Measurements from ENCODE around the gene HMCES.

The HMCES gene

DNA sequence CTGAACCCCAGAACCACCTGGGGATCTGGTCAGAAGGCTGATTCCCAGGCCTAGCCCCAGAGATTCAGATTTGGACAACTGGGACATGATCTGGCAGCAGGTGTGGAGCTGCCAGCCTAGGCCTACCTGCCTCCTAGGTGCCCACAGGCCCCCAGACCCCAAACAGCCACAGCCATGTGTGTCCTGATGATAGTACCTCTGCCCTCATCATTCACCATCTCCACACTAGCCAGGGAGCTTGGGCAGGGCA is 34.7 kb downstream of the HMCES start:
- TF ChIP-seq TAF1 (IDR thresholded peaks at IDR 0.05; ENCODE audit: low read depth) (no peak), NFIC (IDR thresholded peaks at IDR 0.05) (no peak), TEAD4 (IDR thresholded peaks at IDR 0.05) (no peak), CREB1 (IDR thresholded peaks at IDR 0.05; ENCODE audit: low read depth) (no peak), USF1 (IDR thresholded peaks at IDR 0.05) (no peak), ZBTB7A (IDR thresholded peaks at IDR 0.05; ENCODE audit: low read depth) (no peak), TCF12 (IDR thresholded peaks at IDR 0.05; ENCODE audit: low read depth) (no peak), MAX (IDR thresholded peaks at IDR 0.05) (no peak), YY1 (IDR thresholded peaks at IDR 0.05; ENCODE audit: low read depth) (no peak)

DNA sequence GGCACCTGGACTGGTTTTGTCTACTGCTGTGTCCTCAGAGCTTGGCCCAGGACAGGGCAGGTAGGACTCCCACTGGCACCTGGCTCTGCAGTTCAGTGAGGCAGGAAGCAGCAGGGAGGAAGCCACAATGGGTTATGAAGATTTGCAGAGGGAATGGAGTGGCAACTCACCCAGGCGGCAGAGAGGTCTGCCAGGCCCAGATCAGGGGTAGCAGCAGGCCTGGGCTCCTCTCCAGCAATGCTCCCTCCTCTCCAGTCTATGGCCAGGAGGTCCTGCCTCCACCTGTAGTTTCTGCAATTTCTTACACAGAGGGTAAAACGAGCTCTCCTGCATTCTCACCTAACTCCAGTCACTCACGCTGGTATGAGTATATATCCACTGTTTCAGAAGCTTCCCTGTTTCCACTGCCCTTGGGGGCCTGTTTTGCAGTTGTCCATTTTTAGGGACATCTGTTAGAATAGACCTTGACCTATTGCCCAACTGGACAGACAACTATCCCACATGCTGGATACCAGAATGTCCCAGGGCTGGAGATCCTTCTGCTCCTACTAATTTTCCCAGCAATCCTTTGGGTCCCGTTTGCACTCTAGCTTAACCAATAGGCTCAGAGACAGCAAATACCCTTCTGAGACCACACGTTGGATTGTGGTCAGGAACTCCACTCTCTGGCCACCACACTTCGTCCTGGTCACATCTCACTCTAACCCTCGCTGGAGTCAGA is 35.2 kb downstream of the HMCES start:
- TF ChIP-seq CREB1 (IDR thresholded peaks at IDR 0.05; ENCODE audit: low read depth) (no peak), TEAD4 (IDR thresholded peaks at IDR 0.05) (no peak), TCF12 (IDR thresholded peaks at IDR 0.05; ENCODE audit: low read depth) (no peak), MAX (IDR thresholded peaks at IDR 0.05) (no peak), EP300 (IDR thresholded peaks at IDR 0.05; ENCODE audit: borderline replicate concordance) (no peak), CEBPB (IDR thresholded peaks at IDR 0.05) (no peak), RAD21 (IDR thresholded peaks at IDR 0.05; ENCODE audit: low read depth) (no peak)

DNA sequence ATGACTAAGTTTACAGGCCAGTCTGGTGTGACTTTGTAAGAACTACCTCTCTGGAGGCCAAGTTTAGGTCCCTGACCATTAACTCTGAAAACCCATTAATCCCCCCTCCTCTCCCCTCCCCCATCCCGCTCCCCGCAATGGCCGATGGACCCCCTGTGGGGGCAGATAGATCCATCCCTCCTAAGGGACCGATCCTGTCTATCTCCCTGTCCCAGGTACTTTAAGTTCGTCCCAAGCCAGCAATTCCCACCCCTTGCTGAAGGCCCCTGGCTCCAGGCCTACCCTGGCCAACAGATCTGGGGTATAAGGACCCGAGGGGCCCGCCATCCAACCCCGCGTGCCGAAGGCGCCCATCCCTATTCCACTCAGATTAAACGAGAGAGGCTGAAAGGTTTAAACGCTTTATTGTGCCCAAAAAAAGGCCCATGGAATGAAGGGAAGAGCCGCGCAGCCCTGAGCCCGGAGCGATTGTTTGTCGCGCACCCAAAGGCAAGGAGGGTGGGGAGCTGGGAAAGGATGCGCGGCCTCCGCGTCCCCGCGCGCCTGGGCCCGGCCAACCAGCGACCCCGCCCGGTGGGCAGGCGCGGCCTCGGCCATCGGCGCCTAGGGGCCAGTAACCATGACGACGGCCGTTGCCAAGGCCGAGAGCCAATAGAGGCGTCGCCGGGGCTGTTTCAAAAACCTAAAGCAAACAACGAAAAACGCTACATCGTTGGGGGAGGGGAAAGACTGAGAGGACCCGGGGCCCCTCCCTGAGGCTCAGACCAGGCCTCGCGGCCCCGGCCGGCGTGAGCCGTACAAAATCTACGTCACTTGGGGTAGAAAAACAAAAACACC is 35.9 kb downstream of the HMCES start:
- no peak for TF ChIP-seq NFIC (IDR thresholded peaks at IDR 0.05)

DNA sequence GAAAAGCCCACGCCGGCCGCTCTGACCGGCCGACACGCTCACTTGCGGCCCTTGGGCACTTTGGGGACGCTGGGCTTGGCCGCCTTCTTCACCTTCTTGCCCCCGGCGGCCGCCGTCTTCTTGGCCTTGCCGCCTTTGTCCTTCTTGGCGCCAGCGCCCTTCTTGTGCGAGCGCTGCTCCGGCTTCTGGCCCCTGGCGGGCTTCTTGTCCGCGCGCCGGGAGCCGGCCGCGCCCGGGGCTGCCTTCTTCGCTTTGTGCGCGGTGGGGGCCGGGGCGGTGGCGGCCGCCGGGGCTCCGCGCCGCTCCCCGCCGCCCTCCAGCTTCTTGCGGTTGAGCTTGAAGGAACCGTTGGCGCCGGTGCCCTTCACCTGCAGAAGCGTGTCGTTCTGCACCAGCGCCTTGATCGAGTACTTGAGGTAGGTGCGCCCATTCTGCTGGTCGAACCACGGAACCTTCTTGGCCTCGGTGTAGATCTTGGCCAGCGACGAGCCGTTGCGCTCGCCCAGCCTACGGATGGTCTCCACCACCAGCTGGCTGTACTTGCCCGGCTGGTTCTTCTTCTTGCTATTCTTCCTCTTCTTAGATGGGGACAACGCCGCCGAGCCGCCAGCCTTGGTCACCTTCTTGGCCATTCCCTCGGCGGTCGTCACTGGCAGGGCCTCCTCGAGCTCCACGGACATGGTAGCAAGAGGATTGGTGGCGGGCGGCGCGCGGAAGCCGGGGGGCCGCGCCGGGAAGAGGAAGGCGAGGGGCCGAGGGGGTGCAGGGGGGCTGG is 36.7 kb downstream of the HMCES start:
- no peak for TF ChIP-seq TEAD4 (IDR thresholded peaks at IDR 0.05)
- TF ChIP-seq ZBTB7A (IDR thresholded peaks at IDR 0.05; ENCODE audit: low read depth), result peak; percentile 11; the same call in 1 of the 2 replicates
- TF ChIP-seq CREB1 (IDR thresholded peaks at IDR 0.05; ENCODE audit: low read depth), result no peak
- no peak for TF ChIP-seq YY1 (IDR thresholded peaks at IDR 0.05; ENCODE audit: low read depth)
- TF ChIP-seq EP300 (IDR thresholded peaks at IDR 0.05; ENCODE audit: borderline replicate concordance), result peak; percentile 15; the same call in 1 of the 2 replicates
- no peak for TF ChIP-seq RAD21 (IDR thresholded peaks at IDR 0.05; ENCODE audit: low read depth)
- TF ChIP-seq MAX (IDR thresholded peaks at IDR 0.05), result peak; percentile 45; the same call in 1 of the 2 replicates
- no peak for TF ChIP-seq FOXM1 (IDR thresholded peaks at IDR 0.05; ENCODE audit: borderline replicate concordance, low read depth)

DNA sequence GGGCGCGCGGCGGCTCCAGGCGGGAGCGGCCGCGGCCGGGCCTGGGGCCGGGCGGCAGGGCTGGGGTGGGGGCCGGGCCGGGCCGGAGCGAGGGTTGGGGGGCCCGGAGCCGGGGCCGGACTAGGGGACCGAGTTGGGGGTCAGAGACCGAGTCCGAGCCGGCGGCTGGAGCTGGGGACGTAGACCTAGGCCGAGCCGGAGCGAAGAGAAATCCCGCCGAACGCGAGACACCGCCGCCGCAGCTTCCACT is 37.3 kb downstream of the HMCES start:
- TF ChIP-seq EGR1 (IDR thresholded peaks at IDR 0.05) (no peak), ZBTB7A (IDR thresholded peaks at IDR 0.05; ENCODE audit: low read depth) (no peak), NFIC (IDR thresholded peaks at IDR 0.05) (no peak), TAF1 (IDR thresholded peaks at IDR 0.05; ENCODE audit: low read depth) (no peak), CREB1 (IDR thresholded peaks at IDR 0.05; ENCODE audit: low read depth) (no peak), USF1 (IDR thresholded peaks at IDR 0.05) (no peak), REST (IDR thresholded peaks at IDR 0.05; ENCODE audit: low read depth) (no peak)

- peak; percentile 80 for TF ChIP-seq USF1 (IDR thresholded peaks at IDR 0.05)
- TF ChIP-seq CEBPB (IDR thresholded peaks at IDR 0.05), result no peak
- peak; percentile 66; the same call in 1 of the 2 replicates for TF ChIP-seq TCF12 (IDR thresholded peaks at IDR 0.05; ENCODE audit: low read depth)
- no peak for TF ChIP-seq YY1 (IDR thresholded peaks at IDR 0.05; ENCODE audit: low read depth)
- peak; percentile 27; the same call in 1 of the 2 replicates for TF ChIP-seq EP300 (IDR thresholded peaks at IDR 0.05; ENCODE audit: borderline replicate concordance)
- peak; percentile 42; the same call in 1 of the 2 replicates for TF ChIP-seq FOXM1 (IDR thresholded peaks at IDR 0.05; ENCODE audit: borderline replicate concordance, low read depth)
- TF ChIP-seq MAX (IDR thresholded peaks at IDR 0.05), result peak; percentile 67
- TF ChIP-seq NFIC (IDR thresholded peaks at IDR 0.05), result peak; percentile 67; the same call in 1 of the 2 replicates
- TF ChIP-seq EGR1 (IDR thresholded peaks at IDR 0.05), result no peak
- no peak for TF ChIP-seq CREB1 (IDR thresholded peaks at IDR 0.05; ENCODE audit: low read depth)
- no peak for TF ChIP-seq REST (IDR thresholded peaks at IDR 0.05; ENCODE audit: low read depth)
- TF ChIP-seq TEAD4 (IDR thresholded peaks at IDR 0.05), result no peak
- TF ChIP-seq RAD21 (IDR thresholded peaks at IDR 0.05; ENCODE audit: low read depth), result peak; percentile 45
- peak; percentile 88 for TF ChIP-seq TAF1 (IDR thresholded peaks at IDR 0.05; ENCODE audit: low read depth)
- TF ChIP-seq ZBTB7A (IDR thresholded peaks at IDR 0.05; ENCODE audit: low read depth), result peak; percentile 73
Observed at GRCh38 chr3:129316248-129317013, 37.8 kb downstream of the HMCES start.

All from Ishikawa (cell line).